Hepatocyte (in vitro differentiated cells): ENCODE measurements around the gene TCFL5.

ENCODE experiments used
- EZH2 ChIP-seq: fragments of 200-600 bp; sonication (generic); IDR thresholded peaks from 2 replicates; pipeline ENCODE4 v1.6.1; 2016; ENCODE audit warnings: antibody characterized with exemption, mild to moderate bottlenecking, borderline replicate concordance
- TF ChIP-seq, protein P1 (sequence below): fragments of 200-600 bp; sonication (generic); IDR thresholded peaks from 2 replicates; pipeline ENCODE4 v1.5.1; 2016; ENCODE audit warnings: antibody characterized with exemption, mild to moderate bottlenecking; ENCODE audit not compliant: poor library complexity

GRCh38 chr20:62799036-62799435 is 62.6 kb downstream of the TCFL5 start:
- TF ChIP-seq, protein P1, sequence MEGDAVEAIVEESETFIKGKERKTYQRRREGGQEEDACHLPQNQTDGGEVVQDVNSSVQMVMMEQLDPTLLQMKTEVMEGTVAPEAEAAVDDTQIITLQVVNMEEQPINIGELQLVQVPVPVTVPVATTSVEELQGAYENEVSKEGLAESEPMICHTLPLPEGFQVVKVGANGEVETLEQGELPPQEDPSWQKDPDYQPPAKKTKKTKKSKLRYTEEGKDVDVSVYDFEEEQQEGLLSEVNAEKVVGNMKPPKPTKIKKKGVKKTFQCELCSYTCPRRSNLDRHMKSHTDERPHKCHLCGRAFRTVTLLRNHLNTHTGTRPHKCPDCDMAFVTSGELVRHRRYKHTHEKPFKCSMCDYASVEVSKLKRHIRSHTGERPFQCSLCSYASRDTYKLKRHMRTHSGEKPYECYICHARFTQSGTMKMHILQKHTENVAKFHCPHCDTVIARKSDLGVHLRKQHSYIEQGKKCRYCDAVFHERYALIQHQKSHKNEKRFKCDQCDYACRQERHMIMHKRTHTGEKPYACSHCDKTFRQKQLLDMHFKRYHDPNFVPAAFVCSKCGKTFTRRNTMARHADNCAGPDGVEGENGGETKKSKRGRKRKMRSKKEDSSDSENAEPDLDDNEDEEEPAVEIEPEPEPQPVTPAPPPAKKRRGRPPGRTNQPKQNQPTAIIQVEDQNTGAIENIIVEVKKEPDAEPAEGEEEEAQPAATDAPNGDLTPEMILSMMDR: no peak
- no peak for TF ChIP-seq EZH2
